PC-9 (cell line): Measurements from ENCODE around the gene CER1. TPM values are rescaled to one million over a fixed set of nuclear protein-coding genes. Genes with fewer than 3 reads are reported as not detected.

Experiments used
- Bru-seq: library from RNA; stranded (reverse); fragments of 400-500 nt; gene quantifications from one replicate; lab custom pipeline; 2021; lab: Mats Ljungman, UMichigan
- BruChase-seq, 2 experiments: library from RNA; stranded (reverse); fragments of 400-500 nt; gene quantifications; one replicate each; lab custom pipeline; 2021; lab: Mats Ljungman, UMichigan
- BruUV-seq: library from RNA; stranded (reverse); fragments of 400-500 nt; replicated peaks from 2 replicates; lab custom pipeline; 2021; lab: Mats Ljungman, UMichigan
- CTCF ChIA-PET: fragments of 300-600 bp; sonication (Branson Sonifier 250); formaldehyde crosslinking; loops from one replicate; lab custom pipeline; 2022; ENCODE audit warnings: antibody characterized with exemption; lab: Charles Lee
- POLR2A ChIA-PET: fragments of 300-600 bp; sonication (Branson Sonifier 250); formaldehyde crosslinking; loops from one replicate; lab custom pipeline; 2022; ENCODE audit warnings: antibody characterized with exemption; ENCODE audit not compliant: unreplicated experiment; lab: Charles Lee
- DNase-seq, 2 experiments: peaks; one replicate each; pipeline versions ENCODE4 v3.0.0 to v3.0.0-alpha.2; 2015 to 2022; ENCODE audit warnings: mixed read lengths in 1 of 2
- H2AFZ ChIP-seq: fragments of 200-600 bp; sonication (generic); 2 replicates; pipeline ENCODE4 v1.8.1; 2017; ENCODE audit warnings: antibody characterized with exemption
- H3F3A ChIP-seq: fragments of 200-600 bp; sonication (generic); 2 replicates; pipeline ENCODE4 v1.8.1; 2017; ENCODE audit warnings: antibody characterized with exemption, mild to moderate bottlenecking, low read depth; ENCODE audit not compliant: insufficient read depth
- H3K27ac ChIP-seq: fragments of 200-600 bp; sonication (generic); 2 replicates; pipeline ENCODE4 v1.6.1; 2016; ENCODE audit warnings: mixed run types
- H3K27me3 ChIP-seq: fragments of 200-600 bp; sonication (generic); 2 replicates; pipeline ENCODE4 v1.6.1; 2016; ENCODE audit warnings: low read depth, mixed run types; ENCODE audit not compliant: insufficient read depth
- H3K36me3 ChIP-seq: fragments of 200-600 bp; sonication (generic); 2 replicates; pipeline ENCODE4 v1.6.1; 2016; ENCODE audit warnings: low read depth, mixed run types
- H3K4me1 ChIP-seq: fragments of 200-600 bp; sonication (generic); replicated peaks from 2 replicates; pipeline ENCODE4 v1.6.1; 2016; ENCODE audit warnings: mixed run types; ENCODE audit not compliant: insufficient read depth
- H3K4me2 ChIP-seq: fragments of 200-600 bp; sonication (generic); 2 replicates; pipeline ENCODE4 v1.6.1; 2017; ENCODE audit warnings: mixed run types
- H3K4me3 ChIP-seq: fragments of 200-600 bp; sonication (generic); 2 replicates; pipeline ENCODE4 v1.6.1; 2016; ENCODE audit warnings: mixed run types
- H3K79me2 ChIP-seq: fragments of 200-600 bp; sonication (generic); 2 replicates; pipeline ENCODE4 v1.6.1; 2017; ENCODE audit warnings: low read depth, mixed run types
- H3K9me2 ChIP-seq: fragments of 200-600 bp; sonication (generic); 2 replicates; pipeline ENCODE4 v1.8.1; 2017; ENCODE audit warnings: mild to moderate bottlenecking; ENCODE audit not compliant: insufficient read depth
- H3K9me3 ChIP-seq: fragments of 200-600 bp; sonication (generic); 2 replicates; pipeline ENCODE4 v1.8.1; 2016; ENCODE audit warnings: low read depth; ENCODE audit not compliant: insufficient read depth
- H4K20me1 ChIP-seq: fragments of 200-600 bp; sonication (generic); 2 replicates; pipeline ENCODE4 v1.8.1; 2017; ENCODE audit not compliant: insufficient read depth
- EZH2 ChIP-seq: fragments of 200-600 bp; sonication (generic); IDR thresholded peaks from 2 replicates; pipeline ENCODE4 v1.8.0; 2017; ENCODE audit warnings: antibody characterized with exemption, low read depth
- intact Hi-C: fragments of 100-400 bp; cut with micrococcal nuclease; formaldehyde crosslinking; loops from one replicate; pipeline ENCODE4 v1.10.0; 2022; ENCODE audit not compliant: unreplicated experiment
- long read RNA-seq: library from polyadenylated mRNA; stranded (forward); transcript quantifications from one replicate; pipeline ENCODE4 v2.0.0, GENCODE V29; 2022
- total RNA-seq: library from RNA; stranded (reverse); gene quantifications from 2 replicates; pipeline ENCODE4 v1.2.3, GENCODE V29; 2021
- TF ChIP-seq, protein P1 (sequence below): fragments of 200-600 bp; sonication (generic); conservative IDR thresholded peaks from 2 replicates; pipeline ENCODE4 v1.6.1; 2017; ENCODE audit warnings: mixed run types, antibody characterized with exemption, mild to moderate bottlenecking, moderate library complexity

Gene CER1, protein sequence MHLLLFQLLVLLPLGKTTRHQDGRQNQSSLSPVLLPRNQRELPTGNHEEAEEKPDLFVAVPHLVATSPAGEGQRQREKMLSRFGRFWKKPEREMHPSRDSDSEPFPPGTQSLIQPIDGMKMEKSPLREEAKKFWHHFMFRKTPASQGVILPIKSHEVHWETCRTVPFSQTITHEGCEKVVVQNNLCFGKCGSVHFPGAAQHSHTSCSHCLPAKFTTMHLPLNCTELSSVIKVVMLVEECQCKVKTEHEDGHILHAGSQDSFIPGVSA
- total RNA-seq (not detected in 2 replicates), Bru-seq, nascent RNA (not detected), BruChase-seq, experiment 1, labeled RNA remaining after a 2-hour chase (not detected), BruChase-seq, experiment 2, labeled RNA remaining after a 6-hour chase (not detected)
- long read RNA-seq, result 0 reads

DNA sequence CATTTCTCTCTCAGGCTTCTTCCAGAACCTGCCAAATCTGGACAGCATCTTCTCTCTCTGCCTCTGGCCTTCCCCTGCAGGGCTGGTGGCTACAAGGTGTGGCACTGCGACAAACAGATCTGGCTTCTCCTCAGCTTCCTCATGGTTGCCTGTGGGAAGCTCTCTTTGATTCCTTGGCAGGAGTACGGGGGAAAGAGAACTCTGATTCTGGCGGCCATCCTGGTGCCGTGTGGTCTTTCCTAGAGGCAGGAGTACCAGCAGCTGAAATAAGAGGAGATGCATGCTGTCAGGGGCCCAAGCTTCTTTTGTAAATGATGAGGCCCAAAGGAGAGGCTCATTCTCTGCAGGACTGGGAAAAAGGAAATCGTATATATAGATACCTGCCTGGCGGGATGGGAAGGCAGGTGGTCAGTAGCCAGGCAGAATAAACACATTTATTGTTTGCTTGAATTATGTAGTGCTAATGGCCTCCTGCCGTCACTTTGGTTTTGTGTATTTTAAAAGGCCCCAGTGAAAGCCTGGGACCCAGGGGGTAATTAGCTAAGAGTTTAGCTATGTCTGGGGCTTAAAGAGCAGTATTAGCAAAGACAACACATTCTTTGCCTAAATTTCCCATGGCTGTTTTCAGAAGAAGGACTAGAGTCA is at the start of gene CER1:
Gene CER1 (minus strand): TSS at position 343 of the 645 bp plus-strand sequence. CDS start 61 bp downstream, at position 282.
- TF ChIP-seq EZH2, result no peak
- TF ChIP-seq, protein P1, sequence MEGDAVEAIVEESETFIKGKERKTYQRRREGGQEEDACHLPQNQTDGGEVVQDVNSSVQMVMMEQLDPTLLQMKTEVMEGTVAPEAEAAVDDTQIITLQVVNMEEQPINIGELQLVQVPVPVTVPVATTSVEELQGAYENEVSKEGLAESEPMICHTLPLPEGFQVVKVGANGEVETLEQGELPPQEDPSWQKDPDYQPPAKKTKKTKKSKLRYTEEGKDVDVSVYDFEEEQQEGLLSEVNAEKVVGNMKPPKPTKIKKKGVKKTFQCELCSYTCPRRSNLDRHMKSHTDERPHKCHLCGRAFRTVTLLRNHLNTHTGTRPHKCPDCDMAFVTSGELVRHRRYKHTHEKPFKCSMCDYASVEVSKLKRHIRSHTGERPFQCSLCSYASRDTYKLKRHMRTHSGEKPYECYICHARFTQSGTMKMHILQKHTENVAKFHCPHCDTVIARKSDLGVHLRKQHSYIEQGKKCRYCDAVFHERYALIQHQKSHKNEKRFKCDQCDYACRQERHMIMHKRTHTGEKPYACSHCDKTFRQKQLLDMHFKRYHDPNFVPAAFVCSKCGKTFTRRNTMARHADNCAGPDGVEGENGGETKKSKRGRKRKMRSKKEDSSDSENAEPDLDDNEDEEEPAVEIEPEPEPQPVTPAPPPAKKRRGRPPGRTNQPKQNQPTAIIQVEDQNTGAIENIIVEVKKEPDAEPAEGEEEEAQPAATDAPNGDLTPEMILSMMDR, result no peak
- Histone ChIP-seq H4K20me1 (no peaks in the 10 kb centered on the region), H3K4me2 (no peak within 1 kb of the TSS), H3K9me3 (no peaks in the 10 kb centered on the region), H2AFZ (no peak within 1 kb of the TSS), H3K9me2 (no peaks in the 10 kb centered on the region), H3K79me2 (no peaks in the 10 kb centered on the region), H3K27me3 (no peaks in the 10 kb centered on the region), H3F3A (no peaks in the 10 kb centered on the region), H3K36me3 (no peaks in the 10 kb centered on the region), H3K4me1 (no peaks in the 10 kb centered on the region), H3K4me3 (no peak within 1 kb of the TSS), H3K27ac (no peak within 1 kb of the TSS)
- BruUV-seq, result no TSS peak
- CTCF ChIA-PET, result no interaction called here
- intact Hi-C loops, result no loop called here
- POLR2A ChIA-PET, result no interaction called here
- no peak for DNase-seq

DNA sequence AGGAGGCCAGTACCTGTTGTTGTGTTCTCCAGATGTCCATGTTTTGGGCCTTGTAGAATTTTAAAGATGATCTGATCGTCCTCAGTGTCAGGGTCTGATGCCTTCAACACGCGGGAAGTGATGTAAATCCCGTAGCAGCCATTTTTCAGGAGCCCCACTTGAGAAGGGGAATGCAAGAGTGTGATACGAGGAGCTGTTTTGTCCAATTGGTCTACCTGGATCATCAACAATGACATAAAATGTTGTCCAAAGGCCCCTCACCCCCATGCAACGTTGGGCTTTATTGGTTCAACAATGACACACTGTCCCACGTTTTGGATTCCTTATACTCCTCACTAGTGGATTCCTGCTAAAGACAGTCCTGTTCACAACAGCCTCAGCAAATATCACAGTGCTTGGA is 48.1 kb upstream of the CER1 start:
- Histone ChIP-seq H3K4me1 (peaks cover 6% of the 10 kb centered on the region; the same call in 1 of the 2 replicates), H3K9me3 (no peaks in the 10 kb centered on the region), H3K79me2 (no peaks in the 10 kb centered on the region), H4K20me1 (no peaks in the 10 kb centered on the region), H3K9me2 (no peaks in the 10 kb centered on the region), H3K27me3 (no peaks in the 10 kb centered on the region), H3K4me3 (no peak overlapping the region), H3K27ac (no peak overlapping the region), H3F3A (no peaks in the 10 kb centered on the region), H2AFZ (no peak overlapping the region), H3K36me3 (no peaks in the 10 kb centered on the region), H3K4me2 (no peak overlapping the region)
- TF ChIP-seq, protein P1, result no peak
- TF ChIP-seq EZH2, result no peak
- intact Hi-C loops, result loop anchor here (1.0 kb wide), 1 partner anchor 365 kb away; no protein-coding TSS in a partner anchor
- ChIA-PET POLR2A (no interaction called here), CTCF (no interaction called here)
- BruUV-seq, result no TSS peak
- DNase-seq, result no peak

DNA sequence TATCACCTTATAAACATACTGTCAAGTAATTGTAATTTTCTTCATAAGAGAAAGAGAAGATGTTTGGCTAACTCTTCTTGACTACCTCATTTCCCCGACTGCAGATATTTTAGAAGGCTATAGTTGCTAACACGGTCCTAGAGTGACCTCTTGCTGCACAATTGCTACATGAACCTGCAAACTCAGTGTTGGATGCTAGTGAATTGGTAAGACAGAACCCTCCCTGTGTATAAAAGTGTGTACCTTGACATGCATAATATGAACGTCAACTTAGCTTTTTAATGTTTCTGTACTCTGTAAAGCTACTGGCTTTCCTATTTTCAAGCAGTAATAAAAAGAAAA is 46.7 kb upstream of the CER1 start:
- H2AFZ ChIP-seq, result no peak overlapping the region
- no peaks in the 10 kb centered on the region for H3K9me3 ChIP-seq
- no peaks in the 10 kb centered on the region for H3K79me2 ChIP-seq
- ChIA-PET CTCF (no interaction called here), POLR2A (no interaction called here)
- BruUV-seq, result no TSS peak
- H3K4me2 ChIP-seq, result no peak overlapping the region
- no peaks in the 10 kb centered on the region for H3K9me2 ChIP-seq
- no peaks in the 10 kb centered on the region for H3F3A ChIP-seq
- no peaks in the 10 kb centered on the region for H4K20me1 ChIP-seq
- H3K4me3 ChIP-seq, result no peak overlapping the region
- peaks cover 6% of the 10 kb centered on the region; the same call in 1 of the 2 replicates for H3K4me1 ChIP-seq
- H3K36me3 ChIP-seq, result no peaks in the 10 kb centered on the region
- intact Hi-C loops, result loop anchor here (2.0 to 5.0 kb wide), 3 partner anchors 304 to 1737 kb away; no protein-coding TSS in a partner anchor
- TF ChIP-seq, protein P1, result no peak; the same call in 1 of the 2 replicates
- no peak for TF ChIP-seq EZH2
- no peak for DNase-seq
- no peaks in the 10 kb centered on the region for H3K27me3 ChIP-seq
- H3K27ac ChIP-seq, result no peak overlapping the region
